Endothelial cell of umbilical vein (primary cell): ENCODE data around the gene DGUOK. TPM values are rescaled to one million over a fixed set of nuclear protein-coding genes. Genes with fewer than 3 reads are reported as not detected.

ENCODE experiments used
- BruUV-seq: library from RNA; stranded (reverse); fragments of 400-500 nt; replicated peaks from 2 replicates; lab custom pipeline; 2021; lab: Mats Ljungman, UMichigan
- CTCF ChIA-PET: fragments of 300-600, 350-600 bp; sonication (Branson Sonifier 250); formaldehyde crosslinking; loops from one replicate; lab custom pipeline; 2021; ENCODE audit warnings: antibody characterized with exemption, inconsistent platforms; lab: Charles Lee
- POLR2A ChIA-PET: fragments of 300-600, 350-600 bp; sonication (Branson Sonifier 250); formaldehyde crosslinking; loops from one replicate; lab custom pipeline; 2021; ENCODE audit warnings: antibody characterized with exemption, inconsistent platforms; lab: Charles Lee
- DNase-seq: peaks from one replicate; pipeline ENCODE4 v3.0.0-alpha.2; 2011; ENCODE audit warnings: low read depth, low spot score
- FAIRE-seq: peaks from 2 replicates; lab custom pipeline; 2011; peaks lifted over from hg19 to GRCh38; lab: Jason Lieb, UNC
- H2AFZ ChIP-seq: 2 replicates; pipeline ENCODE4 v1.6.0; 2012; ENCODE audit warnings: low read depth, low read length, control low read depth, inconsistent platforms
- H3K27ac ChIP-seq: 2 replicates; pipeline ENCODE4 v1.5.1; 2011; ENCODE audit warnings: low read depth, mild to moderate bottlenecking, control low read depth, low read length, moderate library complexity; ENCODE audit not compliant: insufficient read depth
- H3K27me3 ChIP-seq, 2 experiments: 2 replicates each; pipeline versions ENCODE4 v1.6.0 to v1.6.1; 2011; ENCODE audit warnings: low read length in 2 of 2, mixed read lengths in 1 of 2; ENCODE audit not compliant: control insufficient read depth in 2 of 2, insufficient read depth in 2 of 2
- H3K36me3 ChIP-seq, 2 experiments: 2 replicates in 1 of 2; 3 replicates in 1 of 2; pipeline ENCODE4 v1.5.1; 2011; ENCODE audit warnings: low read length in 2 of 2, mild to moderate bottlenecking in 1 of 2, moderate library complexity in 1 of 2; ENCODE audit not compliant: control insufficient read depth in 2 of 2, insufficient read depth in 2 of 2; ENCODE audit errors: extremely low read depth in 1 of 2
- H3K4me1 ChIP-seq: 3 replicates; pipeline ENCODE4 v1.5.1; 2011; ENCODE audit warnings: mild to moderate bottlenecking, low read length; ENCODE audit not compliant: control insufficient read depth, insufficient read depth; ENCODE audit errors: extremely low read depth
- H3K4me2 ChIP-seq: 2 replicates; pipeline ENCODE4 v1.6.1; 2011; ENCODE audit warnings: low read length, control low read depth, mixed read lengths; ENCODE audit not compliant: insufficient read depth
- H3K4me3 ChIP-seq, 3 experiments: fragments of 200-600 bp in 1 of 3; sonication (generic), shearing (Covaris generic) in 1 of 3; replicated peaks in 1 of 3; 2 replicates each; pipeline ENCODE4 v1.5.1; 2011 to 2016; ENCODE audit warnings: control low read depth in 3 of 3, low read length in 3 of 3, mild to moderate bottlenecking in 2 of 3, inconsistent platforms in 1 of 3, low read depth in 1 of 3, moderate library complexity in 1 of 3; ENCODE audit not compliant: insufficient read depth in 1 of 3
- H3K79me2 ChIP-seq: 2 replicates; pipeline ENCODE4 v1.6.0; 2012; ENCODE audit warnings: low read length, inconsistent platforms; ENCODE audit not compliant: control insufficient read depth, insufficient read depth
- H3K9ac ChIP-seq: replicated peaks from 2 replicates; pipeline ENCODE3; 2011; ENCODE audit warnings: low read length, control low read depth; ENCODE audit not compliant: insufficient read depth; ENCODE audit errors: extremely low read depth
- H3K9me1 ChIP-seq: replicated peaks from 3 replicates; pipeline ENCODE4 v1.6.0; 2011; ENCODE audit warnings: mild to moderate bottlenecking, low read length; ENCODE audit not compliant: control insufficient read depth, insufficient read depth; ENCODE audit errors: extremely low read depth
- H3K9me3 ChIP-seq: replicated peaks from 2 replicates; pipeline ENCODE4 v1.5.1; 2012; ENCODE audit warnings: low read length, inconsistent platforms; ENCODE audit not compliant: control insufficient read depth, insufficient read depth
- H4K20me1 ChIP-seq: replicated peaks from 2 replicates; pipeline ENCODE3; 2011; ENCODE audit warnings: mild to moderate bottlenecking, low read length; ENCODE audit not compliant: control insufficient read depth, insufficient read depth; ENCODE audit errors: extremely low read depth
- EZH2 ChIP-seq: IDR thresholded peaks from 2 replicates; pipeline ENCODE4 v1.6.1; 2012; ENCODE audit warnings: borderline replicate concordance, low read depth, mild to moderate bottlenecking, moderate library complexity, low read length, inconsistent platforms; ENCODE audit not compliant: severe bottlenecking
- FOS ChIP-seq: IDR thresholded peaks from 2 replicates; pipeline ENCODE4 v1.6.1; 2011; ENCODE audit warnings: mild to moderate bottlenecking, low read length, moderate library complexity, borderline replicate concordance; ENCODE audit not compliant: insufficient read depth
- JUN ChIP-seq: IDR thresholded peaks from 2 replicates; pipeline ENCODE4 v1.6.1; 2011; ENCODE audit warnings: borderline replicate concordance, low read depth; ENCODE audit not compliant: insufficient read length, insufficient read depth
- dilution Hi-C: fragments of 300-500 bp; cut with MboI; formaldehyde crosslinking; loops from one replicate; pipeline ENCODE4 v1.15.0; 2019; ENCODE audit warnings: low sequenced_read_pairs; ENCODE audit not compliant: extremely low pct_ligation_motif_present
- intact Hi-C: fragments of 100-400 bp; cut with micrococcal nuclease; formaldehyde crosslinking; loops from one replicate; pipeline ENCODE4 v1.10.0; 2022
- polyA plus RNA-seq, 4 experiments: library from polyadenylated mRNA; depleted of rRNA in 3 of 4; stranded (reverse) in 3 of 4; unstranded in 1 of 4; fragments of >200 nt; gene quantifications; 2 replicates each; pipeline versions ENCODE4 v1.2.1 to v1.2.3, GENCODE V29; 2011 to 2012; ENCODE audit warnings: missing spikeins in 1 of 4
- total RNA-seq: library from RNA; stranded (reverse); gene quantifications from 2 replicates; pipeline ENCODE4 v1.2.3, GENCODE V29; 2021
- TF ChIP-seq, protein P1 (sequence below), 2 donors: IDR thresholded peaks; 1 replicate in 1 of 2; 2 replicates in 1 of 2; pipeline ENCODE4 v1.5.1; 2011; ENCODE audit warnings: low read length in 2 of 2, mild to moderate bottlenecking in 2 of 2, moderate library complexity in 2 of 2, control low read depth in 1 of 2, inconsistent platforms in 1 of 2, low read depth in 1 of 2; ENCODE audit not compliant: insufficient read depth in 1 of 2; ENCODE audit errors: extremely low read depth in 1 of 2

DGUOK gene
- total and polyA plus RNA-seq, 2 donors (not counting 3 experiments of a cell fraction or from before 2014, with no cell fraction given) = 51.8 to 77.5 TPM

DNA sequence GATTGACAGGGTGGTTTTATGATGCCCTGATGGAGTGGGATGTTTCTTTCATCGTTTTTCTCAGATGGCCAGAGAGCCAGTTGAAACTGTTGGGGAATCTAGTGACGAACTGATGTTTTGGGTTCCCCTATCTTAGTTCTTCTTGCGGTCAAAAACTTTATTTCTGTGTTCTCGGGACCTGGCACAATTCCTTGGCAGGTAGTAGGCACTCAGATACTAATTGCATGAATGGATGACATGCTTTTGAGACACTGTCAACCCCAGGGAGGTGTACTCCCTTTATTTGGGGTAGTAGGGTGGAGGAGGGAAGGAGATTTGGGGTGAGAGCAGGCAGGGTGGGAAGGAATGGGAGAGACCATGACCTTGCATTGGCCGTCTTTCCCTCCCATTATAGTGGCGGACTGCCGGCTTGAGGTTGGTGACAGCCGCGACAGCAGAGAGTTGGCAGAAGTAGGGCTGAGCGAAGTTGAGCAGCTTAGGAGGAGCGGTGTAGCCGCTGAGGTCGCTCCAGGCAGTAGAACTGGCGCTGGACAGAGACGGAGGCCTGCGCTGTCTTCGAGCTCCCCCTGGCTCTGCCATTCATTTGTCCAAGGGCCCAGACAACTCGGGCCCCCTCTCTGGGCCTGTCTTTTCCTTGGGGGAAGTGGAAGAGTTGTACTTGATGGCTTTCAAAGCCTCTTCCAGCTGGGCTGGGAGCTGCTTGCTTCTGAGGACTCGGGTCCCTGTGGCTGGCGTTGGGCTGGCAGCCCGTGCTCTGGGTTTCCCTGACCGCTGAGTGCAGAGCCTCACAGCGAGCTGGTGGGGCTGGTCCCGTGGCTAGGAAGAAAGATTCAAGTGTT is 60.6 kb downstream of the DGUOK start:
- no peak overlapping the region for H2AFZ ChIP-seq
- peak; percentile 58 for DNase-seq
- peaks cover 27% of the 10 kb centered on the region for H3K4me1 ChIP-seq
- intact Hi-C loops (loop anchor here (1.0 to 10.0 kb wide), 2 partner anchors 15 to 157 kb away; partner anchors contain the start of gene BOLA3), dilution Hi-C loops (no loop called here)
- peaks cover 47% of the 10 kb centered on the region for H3K79me2 ChIP-seq
- H3K27ac ChIP-seq = no peak overlapping the region
- no peak for TF ChIP-seq JUN
- TF ChIP-seq, protein P1, sequence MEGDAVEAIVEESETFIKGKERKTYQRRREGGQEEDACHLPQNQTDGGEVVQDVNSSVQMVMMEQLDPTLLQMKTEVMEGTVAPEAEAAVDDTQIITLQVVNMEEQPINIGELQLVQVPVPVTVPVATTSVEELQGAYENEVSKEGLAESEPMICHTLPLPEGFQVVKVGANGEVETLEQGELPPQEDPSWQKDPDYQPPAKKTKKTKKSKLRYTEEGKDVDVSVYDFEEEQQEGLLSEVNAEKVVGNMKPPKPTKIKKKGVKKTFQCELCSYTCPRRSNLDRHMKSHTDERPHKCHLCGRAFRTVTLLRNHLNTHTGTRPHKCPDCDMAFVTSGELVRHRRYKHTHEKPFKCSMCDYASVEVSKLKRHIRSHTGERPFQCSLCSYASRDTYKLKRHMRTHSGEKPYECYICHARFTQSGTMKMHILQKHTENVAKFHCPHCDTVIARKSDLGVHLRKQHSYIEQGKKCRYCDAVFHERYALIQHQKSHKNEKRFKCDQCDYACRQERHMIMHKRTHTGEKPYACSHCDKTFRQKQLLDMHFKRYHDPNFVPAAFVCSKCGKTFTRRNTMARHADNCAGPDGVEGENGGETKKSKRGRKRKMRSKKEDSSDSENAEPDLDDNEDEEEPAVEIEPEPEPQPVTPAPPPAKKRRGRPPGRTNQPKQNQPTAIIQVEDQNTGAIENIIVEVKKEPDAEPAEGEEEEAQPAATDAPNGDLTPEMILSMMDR (IDR thresholded peaks at IDR 0.05; ENCODE audit: extremely low read depth in 1 of 2, insufficient read depth in 1 of 2, low read depth in 1 of 2, low read length in 2 of 2) = peak in 1 of 2 donors; percentile 38
- TF ChIP-seq EZH2 = no peak
- no peak for TF ChIP-seq FOS
- H3K36me3 ChIP-seq = peaks cover 0 to 8% of the 10 kb centered on the region in 2 experiments
- H3K9ac ChIP-seq = no peak overlapping the region
- peak overlapping the region in 1 of 3 experiments; percentile 14 for H3K4me3 ChIP-seq
- no peaks in the 10 kb centered on the region for H4K20me1 ChIP-seq
- H3K4me2 ChIP-seq = peak overlapping the region; percentile 36
- BruUV-seq = no TSS peak
- no peaks in the 10 kb centered on the region for H3K9me1 ChIP-seq
- no peaks in the 10 kb centered on the region for H3K9me3 ChIP-seq
- FAIRE-seq = peak; percentile 18
- no peaks in the 10 kb centered on the region for H3K27me3 ChIP-seq
- CTCF ChIA-PET = interaction anchor here (0.6 to 2.5 kb wide), 14 partner anchors 8 to 163 kb away, joined by 3 to 25 read pairs (median 4); partner anchors contain the start of gene STAMBP
- POLR2A ChIA-PET = interaction anchor here (0.6 to 0.9 kb wide), 2 partner anchors 17 to 136 kb away, joined by 3 to 5 read pairs; no protein-coding TSS in a partner anchor
